BJ (cell line): Measurements from ENCODE around the gene PIP4K2A. TPM values are rescaled to one million over a fixed set of nuclear protein-coding genes. Genes with fewer than 3 reads are reported as not detected.
A peak's percentile ranks its signal among the peaks of the same experiment; 100 is the strongest.

Experiments used
- CTCF ChIA-PET: fragments of 350-600 bp; formaldehyde crosslinking; extraction: SDS; loops from one replicate; lab custom pipeline; 2021; ENCODE audit warnings: antibody characterized with exemption, inconsistent platforms; lab: Yijun Ruan, JAX
- POLR2A ChIA-PET: fragments of 300-600 bp; sonication (Branson Sonifier 250); formaldehyde crosslinking; extraction: SDS; loops from one replicate; lab custom pipeline; 2021; ENCODE audit warnings: antibody characterized with exemption; lab: Charles Lee
- DNase-seq: peaks from one replicate; pipeline ENCODE4 v3.0.0-alpha.2; 2011; ENCODE audit warnings: low read depth
- H3K27me3 ChIP-seq: 2 replicates; pipeline ENCODE4 v1.6.0; 2011; ENCODE audit warnings: low read length; ENCODE audit not compliant: control insufficient read depth, insufficient read depth
- H3K36me3 ChIP-seq: 2 replicates; pipeline ENCODE4 v1.5.1; 2011; ENCODE audit warnings: low read length; ENCODE audit not compliant: control insufficient read depth, insufficient read depth
- H3K4me3 ChIP-seq: 2 replicates; pipeline ENCODE4 v1.5.1; 2011; ENCODE audit warnings: low read depth, mild to moderate bottlenecking, control low read depth, low read length
- polyA plus RNA-seq: library from polyadenylated mRNA; depleted of rRNA; stranded (reverse); fragments of >200 nt; gene quantifications from 2 replicates; pipeline ENCODE4 v1.2.3, GENCODE V29; 2011
- TF ChIP-seq, protein P1 (sequence below): IDR thresholded peaks from 2 replicates; pipeline ENCODE4 v1.5.1; 2011; ENCODE audit warnings: low read depth, mild to moderate bottlenecking, control low read depth, inconsistent platforms, low read length, moderate library complexity; ENCODE audit not compliant: insufficient read depth

Gene PIP4K2A
- polyA plus RNA-seq, 1 experiment: 17.3 TPM

DNA sequence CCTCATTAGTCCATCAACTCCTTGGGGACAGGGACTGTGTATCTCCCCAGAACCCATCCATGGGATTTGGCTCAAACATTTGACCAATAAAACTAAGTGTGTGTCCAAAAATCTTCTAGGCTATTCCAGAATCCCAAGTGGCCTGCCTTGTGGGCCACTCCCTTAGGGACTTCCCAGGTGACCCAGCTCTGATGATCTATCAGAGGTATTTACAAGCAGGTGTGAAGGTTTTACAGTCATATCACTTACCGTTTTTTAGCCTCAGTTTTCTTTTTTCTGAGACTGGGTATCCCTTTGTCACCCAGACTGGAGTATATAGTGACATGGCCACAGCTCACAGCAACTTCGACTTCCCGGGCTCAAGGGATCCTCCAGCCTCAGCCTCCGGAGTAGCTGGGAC, 64.4 kb downstream of the PIP4K2A start:
- POLR2A ChIA-PET: no interaction called here
- TF ChIP-seq, protein P1, sequence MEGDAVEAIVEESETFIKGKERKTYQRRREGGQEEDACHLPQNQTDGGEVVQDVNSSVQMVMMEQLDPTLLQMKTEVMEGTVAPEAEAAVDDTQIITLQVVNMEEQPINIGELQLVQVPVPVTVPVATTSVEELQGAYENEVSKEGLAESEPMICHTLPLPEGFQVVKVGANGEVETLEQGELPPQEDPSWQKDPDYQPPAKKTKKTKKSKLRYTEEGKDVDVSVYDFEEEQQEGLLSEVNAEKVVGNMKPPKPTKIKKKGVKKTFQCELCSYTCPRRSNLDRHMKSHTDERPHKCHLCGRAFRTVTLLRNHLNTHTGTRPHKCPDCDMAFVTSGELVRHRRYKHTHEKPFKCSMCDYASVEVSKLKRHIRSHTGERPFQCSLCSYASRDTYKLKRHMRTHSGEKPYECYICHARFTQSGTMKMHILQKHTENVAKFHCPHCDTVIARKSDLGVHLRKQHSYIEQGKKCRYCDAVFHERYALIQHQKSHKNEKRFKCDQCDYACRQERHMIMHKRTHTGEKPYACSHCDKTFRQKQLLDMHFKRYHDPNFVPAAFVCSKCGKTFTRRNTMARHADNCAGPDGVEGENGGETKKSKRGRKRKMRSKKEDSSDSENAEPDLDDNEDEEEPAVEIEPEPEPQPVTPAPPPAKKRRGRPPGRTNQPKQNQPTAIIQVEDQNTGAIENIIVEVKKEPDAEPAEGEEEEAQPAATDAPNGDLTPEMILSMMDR: no peak
- Histone ChIP-seq H3K27me3 (no peaks in the 10 kb centered on the region), H3K36me3 (no peaks in the 10 kb centered on the region), H3K4me3 (no peak overlapping the region)
- CTCF ChIA-PET: interaction anchor here (1.5 kb wide), 1 partner anchor 10 kb away, joined by 3 read pairs; no protein-coding TSS in a partner anchor
- DNase-seq: no peak

DNA sequence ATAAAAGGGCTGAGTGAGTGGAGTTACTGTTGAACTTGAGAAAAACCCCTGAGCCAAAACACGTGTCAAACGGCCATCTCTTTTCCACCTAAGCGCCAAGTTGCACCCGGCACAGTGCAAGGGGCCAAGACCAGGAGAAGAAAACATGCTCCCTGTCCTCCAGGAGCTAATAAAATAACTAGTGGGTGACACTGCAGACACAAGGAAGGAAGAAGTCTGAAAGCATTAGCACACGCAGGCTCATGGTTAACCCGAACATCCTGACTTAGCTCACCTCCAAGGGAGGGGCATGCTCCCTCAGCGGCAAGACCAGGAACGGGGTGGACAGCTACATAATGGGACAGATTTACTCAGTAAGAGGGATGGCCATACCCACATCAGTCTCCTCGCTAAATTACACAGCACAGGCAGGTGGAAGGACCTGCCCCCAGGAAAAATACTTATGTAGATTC, 65.0 kb downstream of the PIP4K2A start:
- DNase-seq: no peak
- Histone ChIP-seq H3K36me3 (no peaks in the 10 kb centered on the region), H3K27me3 (no peaks in the 10 kb centered on the region), H3K4me3 (no peak overlapping the region)
- ChIA-PET CTCF (interaction anchor here (1.5 kb wide), 1 partner anchor 9 kb away, joined by 3 read pairs; no protein-coding TSS in a partner anchor), POLR2A (no interaction called here)
- TF ChIP-seq, protein P1: no peak

DNA sequence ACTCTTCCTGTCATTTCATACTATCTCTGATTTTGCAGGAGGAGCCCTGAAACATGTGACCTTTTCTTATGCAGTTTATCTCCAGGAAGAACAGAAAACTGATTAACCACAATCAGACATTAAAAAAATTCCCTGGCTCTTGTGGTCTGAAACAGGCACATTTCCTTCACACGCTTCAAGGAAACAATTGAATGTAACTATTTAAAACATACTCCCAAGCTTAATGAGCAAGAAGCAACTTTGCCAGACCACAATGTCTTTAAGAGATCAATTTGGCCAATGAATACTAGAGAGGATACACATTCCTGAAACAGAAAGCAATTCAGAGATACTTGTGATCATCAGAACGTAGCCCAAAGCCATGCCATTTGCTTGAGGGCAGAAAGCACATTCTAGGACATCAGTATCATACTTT, 65.8 kb downstream of the PIP4K2A start:
- no peak overlapping the region for H3K4me3 ChIP-seq
- TF ChIP-seq, protein P1: no peak
- POLR2A ChIA-PET: no interaction called here
- peak; percentile 70 for DNase-seq
- no peaks in the 10 kb centered on the region for H3K27me3 ChIP-seq
- no peaks in the 10 kb centered on the region for H3K36me3 ChIP-seq
- CTCF ChIA-PET: no interaction called here

DNA sequence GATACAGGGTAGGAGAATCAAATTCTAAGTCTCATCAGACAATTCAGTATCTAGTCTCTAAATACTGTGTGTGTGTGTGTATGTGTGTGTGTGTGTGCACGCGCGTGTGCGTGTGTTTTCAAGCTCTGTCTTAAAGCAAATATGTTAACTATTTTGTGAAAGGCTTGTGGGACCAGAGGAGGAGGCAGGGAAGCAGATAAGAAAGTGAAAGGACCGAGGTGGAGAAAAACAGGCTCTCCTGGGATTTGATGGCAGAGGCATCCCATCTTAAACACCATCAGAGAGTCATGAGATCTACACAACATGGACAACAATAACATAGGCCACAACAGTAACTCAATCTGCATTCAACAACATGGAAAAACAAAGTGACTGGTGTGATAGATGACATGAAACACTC, 67.1 kb downstream of the PIP4K2A start:
- TF ChIP-seq, protein P1: no peak
- POLR2A ChIA-PET: no interaction called here
- Histone ChIP-seq H3K27me3 (no peaks in the 10 kb centered on the region), H3K36me3 (no peaks in the 10 kb centered on the region), H3K4me3 (no peak overlapping the region)
- DNase-seq: no peak
- CTCF ChIA-PET: no interaction called here

DNA sequence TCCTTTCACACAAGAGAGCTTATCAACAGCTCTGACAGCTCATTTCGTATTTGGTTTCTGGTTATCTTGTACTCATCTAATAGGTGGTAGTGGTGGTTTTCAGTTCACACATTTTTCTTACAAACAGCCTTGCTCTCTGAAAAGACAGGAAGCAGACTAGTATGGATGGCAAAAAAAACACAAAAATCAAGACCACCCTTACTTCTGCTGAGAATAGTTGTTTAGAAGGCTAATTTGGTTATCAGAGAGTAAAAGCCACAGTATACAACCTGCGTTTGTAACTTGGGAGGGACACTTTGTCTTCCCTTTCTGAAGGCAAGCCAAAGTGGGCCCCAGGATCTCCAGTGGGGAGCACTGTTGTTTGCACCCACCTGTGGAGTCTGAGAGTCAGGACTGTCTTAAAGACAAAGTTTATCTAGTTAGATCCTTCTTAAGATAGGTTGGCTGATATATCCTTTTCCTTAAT, 68.0 kb downstream of the PIP4K2A start:
- H3K4me3 ChIP-seq: no peak overlapping the region
- TF ChIP-seq, protein P1: no peak
- H3K27me3 ChIP-seq: no peaks in the 10 kb centered on the region
- no peak for DNase-seq
- no peaks in the 10 kb centered on the region; the same call in 1 of the 2 replicates for H3K36me3 ChIP-seq
- ChIA-PET CTCF (no interaction called here), POLR2A (interaction anchor here (0.5 kb wide), 1 partner anchor 37 kb away, joined by 13 read pairs; no protein-coding TSS in a partner anchor)
